ENCODE data around the gene TCEAL7. TPM values are rescaled to one million over a fixed set of nuclear protein-coding genes. Genes with fewer than 3 reads are reported as not detected.
"Not testable (repeated sequence)": the region's sequence is repeated elsewhere in the genome, so short reads cannot be mapped to it uniquely, and the experiment has no call there.

The TCEAL7 gene
- not detected for polyA plus RNA-seq

- peaks cover 5 to 14% (median 11%) of the 10 kb centered on the region in 3 donors for H3K27me3 Mint-ChIP-seq (ENCODE audit: low read depth in 3 of 3)
Measured at GRCh38 chrX:103329991-103330390, at the start of gene TCEAL7. Gene TCEAL7, plus strand, starts transcription at chrX:103330239. Its CDS starts 1,165 bp downstream, at chrX:103331404.

GRCh38 chrX:103293118-103293517, 36.9 kb upstream of the TCEAL7 start:
- Mint-ChIP-seq H3K27me3 (ENCODE audit: low read depth in 3 of 3) (peaks cover 0 to 22% (median 0%) of the 10 kb centered on the region in 3 donors), H3K4me1 (no peaks in the 10 kb centered on the region), H3K4me3 (no peak overlapping the region), H3K27ac (no peak overlapping the region), H3K9me3 (peaks cover 0 to 6% (median 2%) of the 10 kb centered on the region in 6 donors), H3K36me3 (no peaks in the 10 kb centered on the region)
- DNase-seq, result no peak

More at GRCh38 chrX:103329991-103330390, at the start of gene TCEAL7:
- no peak for DNase-seq
- no peaks in the 10 kb centered on the region for H3K9me3 Mint-ChIP-seq
- H3K4me1 Mint-ChIP-seq, result no peaks in the 10 kb centered on the region
- no peak within 1 kb of the TSS for H3K27ac Mint-ChIP-seq
- H3K4me3 Mint-ChIP-seq, result no peak within 1 kb of the TSS
- H3K36me3 Mint-ChIP-seq, result no peaks in the 10 kb centered on the region

GRCh38 chrX:103304705-103305104, 25.3 kb upstream of the TCEAL7 start:
- H3K27ac Mint-ChIP-seq, result no peak overlapping the region
- H3K4me3 Mint-ChIP-seq, result no peak overlapping the region
- no peaks in the 10 kb centered on the region for H3K4me1 Mint-ChIP-seq
- no peak for DNase-seq
- peaks cover 0 to 3% (median 2%) of the 10 kb centered on the region in 3 donors for H3K36me3 Mint-ChIP-seq
- H3K9me3 Mint-ChIP-seq, result peaks cover 0 to 2% (median 0%) of the 10 kb centered on the region in 6 donors
- H3K27me3 Mint-ChIP-seq (ENCODE audit: low read depth in 3 of 3), result peaks cover 0 to 9% (median 2%) of the 10 kb centered on the region in 3 donors

- not testable (repeated sequence) for H3K36me3 Mint-ChIP-seq; H3K27me3 Mint-ChIP-seq (ENCODE audit: low read depth in 3 of 3); H3K4me1 Mint-ChIP-seq; H3K9me3 Mint-ChIP-seq; DNase-seq; H3K4me3 Mint-ChIP-seq; H3K27ac Mint-ChIP-seq
Measured at GRCh38 chrX:103305666-103306065, 24.4 kb upstream of the TCEAL7 start.

GRCh38 chrX:103309860-103310554, 20.0 kb upstream of the TCEAL7 start:
- Mint-ChIP-seq H3K4me3 (peak overlapping the region; percentile 32 to 63 (median 51)), H3K27ac (peak overlapping the region in 2 of 6 donors; percentile 7 to 64), H3K4me1 (peaks cover 0 to 7% of the 10 kb centered on the region in 2 donors), H3K36me3 (peaks cover 0 to 3% (median 3%) of the 10 kb centered on the region in 3 donors), H3K27me3 (ENCODE audit: low read depth in 3 of 3) (peaks cover 6 to 14% (median 13%) of the 10 kb centered on the region in 3 donors), H3K9me3 (peaks cover 0 to 2% (median 0%) of the 10 kb centered on the region in 6 donors)
- peak; percentile 1 to 7 (median 2) for DNase-seq

- Mint-ChIP-seq H3K27ac (peak within 1 kb of the TSS in 5 of 6 donors; percentile 42 to 83 (median 70)), H3K27me3 (ENCODE audit: low read depth in 3 of 3) (peaks cover 6 to 14% (median 13%) of the 10 kb centered on the region in 3 donors), H3K4me1 (peaks cover 0 to 7% of the 10 kb centered on the region in 2 donors), H3K9me3 (peaks cover 0 to 2% (median 0%) of the 10 kb centered on the region in 6 donors), H3K4me3 (peak within 1 kb of the TSS; percentile 74 to 85 (median 79)), H3K36me3 (peaks cover 0 to 3% (median 3%) of the 10 kb centered on the region in 3 donors)
- peak; percentile 72 to 79 (median 74) for DNase-seq
Measured at GRCh38 chrX:103310555-103311398, 19.3 kb upstream of the TCEAL7 start, which contains the start of gene BEX2. Gene BEX2, minus strand, starts transcription at chrX:103310990. Its CDS starts 1,014 bp downstream, at chrX:103309976.

GRCh38 chrX:103311399-103311780, 18.6 kb upstream of the TCEAL7 start:
- DNase-seq, result no peak
- peak overlapping the region; percentile 74 to 85 (median 79) for H3K4me3 Mint-ChIP-seq
- H3K9me3 Mint-ChIP-seq, result peaks cover 0 to 2% (median 0%) of the 10 kb centered on the region in 6 donors
- peak overlapping the region in 2 of 6 donors; percentile 42 to 83 for H3K27ac Mint-ChIP-seq
- peaks cover 5 to 13% (median 10%) of the 10 kb centered on the region in 3 donors for H3K27me3 Mint-ChIP-seq (ENCODE audit: low read depth in 3 of 3)
- peaks cover 0 to 7% of the 10 kb centered on the region in 2 donors for H3K4me1 Mint-ChIP-seq
- H3K36me3 Mint-ChIP-seq, result peaks cover 0 to 3% (median 3%) of the 10 kb centered on the region in 3 donors

GRCh38 chrX:103330681-103331288, 746 bp downstream of the TCEAL7 start:
- Mint-ChIP-seq H3K4me1 (no peaks in the 10 kb centered on the region), H3K27ac (no peak overlapping the region), H3K4me3 (no peak overlapping the region), H3K27me3 (ENCODE audit: low read depth in 3 of 3) (peaks cover 5 to 14% (median 11%) of the 10 kb centered on the region in 3 donors), H3K9me3 (no peaks in the 10 kb centered on the region), H3K36me3 (no peaks in the 10 kb centered on the region)
- DNase-seq, result no peak

- Mint-ChIP-seq H3K4me1 (no peaks in the 10 kb centered on the region), H3K9me3 (no peaks in the 10 kb centered on the region), H3K36me3 (no peaks in the 10 kb centered on the region), H3K4me3 (no peak overlapping the region), H3K27ac (no peak overlapping the region), H3K27me3 (ENCODE audit: low read depth in 3 of 3) (peaks cover 0 to 14% (median 1%) of the 10 kb centered on the region in 3 donors)
- no peak for DNase-seq
Measured at GRCh38 chrX:103338663-103339062, 8.6 kb downstream of the TCEAL7 start.

GRCh38 chrX:103343105-103343504, 13.1 kb downstream of the TCEAL7 start:
- H3K27me3 Mint-ChIP-seq (ENCODE audit: low read depth in 3 of 3), result peaks cover 0 to 14% (median 0%) of the 10 kb centered on the region in 3 donors
- H3K4me1 Mint-ChIP-seq, result no peaks in the 10 kb centered on the region
- H3K27ac Mint-ChIP-seq, result no peak overlapping the region
- no peak overlapping the region for H3K4me3 Mint-ChIP-seq
- no peaks in the 10 kb centered on the region for H3K9me3 Mint-ChIP-seq
- DNase-seq, result peak in 2 of 3 donors; percentile 1 to 6
- no peaks in the 10 kb centered on the region for H3K36me3 Mint-ChIP-seq

- no peaks in the 10 kb centered on the region for H3K4me1 Mint-ChIP-seq
- no peaks in the 10 kb centered on the region for H3K36me3 Mint-ChIP-seq
- H3K27ac Mint-ChIP-seq, result no peak overlapping the region
- H3K27me3 Mint-ChIP-seq (ENCODE audit: low read depth in 3 of 3), result peaks cover 1 to 11% (median 3%) of the 10 kb centered on the region in 3 donors
- H3K4me3 Mint-ChIP-seq, result no peak overlapping the region
- DNase-seq, result no peak
- H3K9me3 Mint-ChIP-seq, result no peaks in the 10 kb centered on the region
Measured at GRCh38 chrX:103344606-103345005, 14.6 kb downstream of the TCEAL7 start.

GRCh38 chrX:103347682-103348397, 17.8 kb downstream of the TCEAL7 start:
- Mint-ChIP-seq H3K27ac (no peak overlapping the region), H3K9me3 (no peaks in the 10 kb centered on the region), H3K4me1 (no peaks in the 10 kb centered on the region), H3K36me3 (no peaks in the 10 kb centered on the region), H3K4me3 (no peak overlapping the region), H3K27me3 (ENCODE audit: low read depth in 3 of 3) (peaks cover 2 to 9% (median 3%) of the 10 kb centered on the region in 3 donors)
- DNase-seq, result no peak

Data from immature natural killer cell (primary cell).